KG1 (cell line): ENCODE measurements around the gene ACSL1.
"Not testable (repeated sequence)": the region's sequence is repeated elsewhere in the genome, so short reads cannot be mapped to it uniquely, and the experiment has no call there.

Experiments
- DNase-seq: peaks from one replicate; lab custom pipeline; 2025; lab: John Stamatoyannopoulos, UW

The ACSL1 gene

DNA sequence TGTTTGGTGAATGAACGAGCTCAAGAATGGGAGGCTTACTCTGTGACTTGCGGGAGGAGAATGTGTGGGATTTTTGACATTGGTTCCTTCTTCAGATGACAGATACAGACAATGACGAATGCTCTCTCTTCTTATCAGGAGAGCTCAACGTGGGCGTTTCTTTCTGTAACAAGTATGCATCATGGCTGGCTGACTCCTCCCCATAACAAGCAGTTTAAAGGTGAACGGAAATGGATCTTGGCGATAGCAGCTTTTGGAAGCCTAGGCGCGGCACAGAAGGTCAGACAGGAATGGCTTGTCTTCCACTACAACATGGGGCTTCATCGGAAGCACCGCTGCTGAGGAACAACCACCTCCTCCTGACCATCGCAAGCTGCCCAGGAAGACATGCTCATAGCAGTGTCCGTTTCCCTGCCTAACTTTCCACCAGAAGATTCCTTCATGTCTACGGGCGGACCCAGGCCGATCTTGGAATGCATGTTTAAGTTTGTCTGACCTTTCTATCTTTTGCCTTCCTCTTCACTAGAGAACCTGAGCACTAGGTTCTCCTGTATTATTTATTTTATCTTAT lies 18.3 kb upstream of the ACSL1 start:
- DNase-seq: no peak

DNA sequence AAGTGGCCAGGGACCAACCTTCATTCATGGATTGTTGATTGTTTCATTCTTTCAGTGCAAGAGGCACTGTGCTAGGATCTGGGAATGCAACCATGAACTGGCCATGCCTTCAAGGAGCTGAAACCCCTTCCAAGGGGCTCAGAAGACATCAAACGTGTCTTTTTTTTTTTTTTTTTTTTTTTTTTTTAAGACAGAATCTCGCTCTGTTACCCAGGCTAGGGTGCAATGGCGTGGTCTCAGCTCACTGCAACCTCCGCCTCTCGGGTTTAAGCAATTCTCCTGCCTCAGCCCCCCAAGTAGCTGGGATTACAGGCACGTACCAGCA lies 13.3 kb upstream of the ACSL1 start:
- DNase-seq: not testable (repeated sequence)

DNA sequence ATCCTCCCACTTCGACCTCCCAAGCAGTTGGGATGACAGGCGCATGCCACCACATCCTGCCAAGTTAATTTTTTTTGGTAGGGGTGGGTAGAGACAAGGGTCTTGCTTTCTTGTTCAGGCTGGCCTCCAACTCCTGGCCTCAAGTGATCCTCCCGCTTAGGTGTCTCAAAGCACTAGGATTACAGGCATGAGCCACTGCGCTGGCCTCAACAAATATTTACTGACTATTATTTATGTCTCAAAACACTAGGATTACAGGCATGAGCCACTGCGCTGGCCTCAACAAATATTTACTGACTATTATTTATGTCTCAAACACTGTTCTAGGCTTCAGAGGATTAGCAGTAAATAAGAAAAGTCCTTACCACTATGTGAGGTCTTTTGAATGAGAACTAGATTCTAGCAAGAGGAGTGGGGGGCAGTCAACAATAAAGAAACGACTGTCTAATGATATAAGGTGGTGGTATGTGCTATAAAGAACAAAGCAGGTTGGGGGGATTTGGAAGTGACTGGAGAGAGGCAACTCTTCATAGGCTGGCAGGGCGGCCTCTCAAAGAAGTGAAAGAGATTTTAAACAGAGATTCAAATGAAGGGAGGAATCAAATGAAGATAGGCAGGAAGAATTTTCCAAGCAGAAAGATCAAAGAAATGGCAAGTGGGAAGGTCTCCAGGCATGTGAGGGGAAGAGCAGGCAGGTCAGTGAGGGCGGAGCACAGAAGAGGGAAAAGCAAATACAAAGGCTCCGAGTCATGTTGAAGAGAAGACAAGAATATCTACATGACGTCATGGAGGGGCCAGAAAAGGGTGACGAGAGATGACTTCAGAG lies 12.7 kb upstream of the ACSL1 start:
- DNase-seq: no peak

DNA sequence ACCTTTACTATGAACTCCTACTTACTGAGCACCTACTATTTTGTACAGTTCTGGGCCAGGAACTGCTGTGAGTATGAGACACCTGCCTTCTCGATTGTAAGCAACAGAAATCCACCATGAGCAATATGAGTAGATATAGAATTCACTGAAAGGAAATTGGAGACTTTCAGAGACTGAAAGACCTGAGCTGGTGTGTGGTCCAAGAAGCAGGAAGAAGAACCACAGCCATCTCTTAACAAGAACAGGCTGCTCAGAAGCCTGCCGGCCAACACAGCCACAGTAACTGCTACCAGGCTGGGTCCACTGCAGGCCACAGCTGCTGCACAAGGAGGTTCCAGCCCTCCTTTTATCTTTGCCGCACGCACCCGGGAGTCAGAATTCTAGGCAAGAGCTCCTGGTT lies 10.8 kb upstream of the ACSL1 start:
- DNase-seq: no peak

DNA sequence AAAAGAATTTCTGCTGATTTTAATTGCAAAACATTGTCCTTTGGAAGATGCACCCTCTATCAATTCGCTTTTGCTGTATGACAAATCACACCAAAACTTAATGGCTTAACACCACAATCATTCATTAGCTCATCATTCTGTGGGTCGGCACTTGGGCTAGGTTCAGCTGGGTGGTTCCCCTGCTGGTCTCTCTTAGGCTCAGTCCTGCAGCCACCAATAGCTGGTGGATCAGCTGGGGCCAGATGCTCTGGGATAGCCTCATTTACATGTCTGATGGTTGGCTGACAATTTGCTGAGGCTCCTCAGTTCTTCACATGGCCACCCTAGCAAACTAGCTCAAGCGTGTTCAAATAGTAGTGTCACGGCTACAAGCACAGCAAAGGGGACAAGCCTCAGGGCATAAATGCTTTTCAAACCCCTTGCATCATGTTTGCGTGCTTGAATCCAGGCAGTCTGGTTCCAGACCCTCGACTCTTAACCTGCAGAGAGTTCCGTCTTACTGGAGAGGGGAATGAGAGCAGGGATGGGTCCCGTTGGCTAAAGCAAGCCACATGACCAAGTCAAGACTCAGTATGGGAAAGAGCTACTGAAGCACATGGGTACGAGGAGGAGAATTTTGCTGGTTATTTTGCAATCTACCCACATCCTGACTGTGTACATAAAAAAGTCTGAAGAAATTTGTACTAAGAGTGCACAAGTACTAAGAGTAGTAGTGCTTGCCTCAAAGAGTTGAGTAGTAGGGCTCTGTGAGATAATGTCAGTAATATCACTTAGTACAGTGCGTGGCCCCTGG lies 7.5 kb upstream of the ACSL1 start:
- DNase-seq: no peak

DNA sequence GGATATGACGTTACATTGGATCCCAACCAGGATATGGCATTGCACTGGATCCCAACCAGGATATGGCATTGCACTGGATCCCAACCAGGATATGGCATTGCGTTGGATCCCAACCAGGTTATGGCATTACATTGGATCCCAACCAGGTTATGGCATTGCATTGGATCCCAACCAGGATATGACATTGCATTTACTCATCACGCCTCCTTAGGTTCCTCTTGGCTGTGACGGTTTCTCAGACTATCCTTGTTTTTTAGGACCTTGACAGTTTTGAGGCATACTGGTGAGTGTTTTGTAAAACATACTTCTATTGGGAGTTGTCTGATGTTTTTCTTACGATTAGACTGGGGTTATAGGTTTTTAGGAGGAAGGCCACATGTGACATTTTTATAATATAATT lies 5.4 kb upstream of the ACSL1 start:
- DNase-seq: no peak

DNA sequence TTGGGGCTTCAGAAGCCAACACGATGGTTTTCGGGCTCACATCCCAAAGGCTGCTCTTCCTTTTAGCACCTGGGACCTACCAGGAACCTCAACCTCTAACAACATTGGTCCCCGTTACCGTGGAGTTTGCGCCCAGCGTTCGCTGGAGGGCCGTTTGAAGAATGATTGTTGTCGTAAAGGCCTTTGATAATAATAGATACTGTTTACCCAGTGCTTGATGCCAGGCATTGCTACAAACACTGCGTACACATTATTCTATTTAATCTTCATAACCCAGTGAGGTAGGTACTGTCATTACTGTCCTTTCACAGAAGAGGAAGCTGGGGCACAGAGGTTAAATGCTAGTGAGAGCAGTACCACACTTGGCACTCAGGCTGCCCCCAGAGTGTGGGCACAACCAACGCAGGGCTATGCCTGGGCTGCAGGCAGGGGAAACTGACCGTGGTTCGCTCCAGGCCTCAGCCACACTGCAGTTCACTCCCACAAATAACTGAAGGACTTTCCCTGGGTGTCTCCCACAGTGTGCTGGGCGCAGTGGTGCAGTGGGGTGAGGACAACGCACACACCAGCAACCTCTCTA lies 1.0 kb upstream of the ACSL1 start:
- no peak for DNase-seq

DNA sequence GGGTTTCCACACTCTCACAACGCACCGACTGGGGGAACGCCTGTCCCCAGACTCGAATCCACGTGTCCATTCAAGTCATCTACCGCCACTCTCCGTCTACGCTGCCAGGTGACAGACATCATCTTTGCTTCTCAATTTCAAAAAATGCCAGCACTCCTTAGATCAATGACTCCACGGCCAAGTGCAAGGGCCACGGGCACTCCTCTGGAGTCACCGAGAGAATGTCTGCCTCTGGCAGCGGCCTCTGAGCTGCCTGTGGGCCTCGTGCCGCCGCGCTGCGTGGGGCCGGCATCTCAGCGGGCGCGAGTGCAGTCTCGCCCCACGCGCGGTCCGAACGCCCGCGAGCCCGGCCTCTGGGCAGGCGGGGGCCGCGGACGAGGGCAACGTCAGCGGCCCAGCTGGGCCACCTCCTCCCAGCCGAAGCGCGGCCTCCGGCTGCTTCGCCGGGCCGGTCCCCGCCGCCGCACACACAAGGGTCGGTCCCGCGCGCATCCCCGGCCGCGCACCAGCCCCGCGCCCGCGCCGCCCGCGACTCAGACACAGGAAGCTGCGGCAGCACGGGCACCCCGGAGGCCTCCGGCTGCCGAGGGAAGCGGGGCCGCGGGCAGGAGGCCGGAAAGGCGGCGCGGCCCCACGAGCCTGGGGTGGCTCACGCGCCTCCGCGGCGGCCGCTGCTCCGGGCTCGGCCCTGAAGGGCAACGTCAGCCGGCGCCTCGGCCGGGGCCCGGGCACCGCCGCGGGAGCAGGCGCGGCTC lies 450 bp downstream of the ACSL1 start:
- DNase-seq: no peak

DNA sequence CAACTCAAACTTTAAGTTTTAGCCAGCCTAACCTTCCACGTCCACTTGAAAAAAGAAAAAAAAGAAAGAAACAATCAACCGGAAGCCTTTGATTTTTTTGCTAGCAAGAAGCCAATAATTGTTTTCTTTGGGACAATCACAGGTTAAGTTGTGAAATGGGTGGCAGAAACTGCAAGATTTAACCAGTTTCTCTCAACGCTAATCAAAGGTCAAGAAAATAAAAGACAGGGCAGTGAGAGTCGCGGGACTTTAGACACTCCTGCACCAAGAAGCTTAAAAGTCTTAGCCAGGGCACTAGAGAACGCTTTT lies 1.0 kb downstream of the ACSL1 start:
- DNase-seq: no peak

DNA sequence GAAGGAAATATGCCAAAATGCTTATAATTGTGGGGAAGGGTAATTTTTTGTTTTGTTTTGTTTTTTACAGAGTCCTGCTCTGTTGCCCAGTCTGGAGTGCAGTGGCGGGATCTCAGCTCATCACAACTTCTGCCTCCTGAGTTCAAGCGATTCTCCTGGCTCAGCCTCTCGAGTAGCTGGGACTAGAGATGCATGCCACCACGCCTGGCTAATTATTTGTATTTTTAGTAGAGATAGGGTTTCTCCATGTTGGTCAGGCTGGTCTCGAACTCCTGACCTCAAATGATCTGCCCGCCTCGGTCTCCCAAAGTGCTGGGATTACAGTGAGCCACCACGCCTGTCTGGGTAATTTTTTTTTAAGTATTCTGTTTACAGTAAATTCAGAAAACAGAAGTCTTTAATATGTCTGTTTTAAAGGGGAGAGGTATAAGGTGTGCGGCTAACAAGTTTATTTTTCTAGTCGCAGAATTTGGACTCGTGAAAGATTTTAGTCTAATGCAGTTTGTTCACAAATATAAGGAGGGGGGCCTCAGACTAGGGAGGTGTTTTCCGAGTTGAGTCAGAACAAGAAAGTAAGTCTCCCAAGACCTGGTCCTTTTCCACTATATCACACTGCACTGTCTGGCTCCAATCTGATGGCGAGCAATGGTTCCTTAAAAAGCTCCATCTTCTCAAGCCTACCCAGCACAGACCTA lies 1.5 kb downstream of the ACSL1 start:
- DNase-seq: no peak

DNA sequence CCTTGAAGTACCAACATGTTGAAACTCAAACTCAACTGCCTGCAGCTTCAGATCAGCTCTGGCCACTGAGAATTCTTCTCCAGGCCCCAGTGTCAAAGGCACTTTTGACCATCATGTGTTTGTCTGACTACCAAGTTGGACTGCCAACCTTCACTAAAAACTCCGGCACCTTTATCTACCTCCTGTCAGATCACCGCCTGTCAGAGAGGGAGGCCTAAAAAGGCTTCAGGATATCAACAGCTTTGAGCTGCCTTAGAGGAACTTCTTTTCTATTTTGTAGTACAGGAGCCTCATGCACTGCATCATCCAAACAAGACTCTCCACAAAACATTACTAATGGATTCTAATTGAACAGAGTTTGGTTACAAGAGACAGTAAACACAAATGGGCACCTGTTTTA lies 2.8 kb downstream of the ACSL1 start:
- DNase-seq: no peak

DNA sequence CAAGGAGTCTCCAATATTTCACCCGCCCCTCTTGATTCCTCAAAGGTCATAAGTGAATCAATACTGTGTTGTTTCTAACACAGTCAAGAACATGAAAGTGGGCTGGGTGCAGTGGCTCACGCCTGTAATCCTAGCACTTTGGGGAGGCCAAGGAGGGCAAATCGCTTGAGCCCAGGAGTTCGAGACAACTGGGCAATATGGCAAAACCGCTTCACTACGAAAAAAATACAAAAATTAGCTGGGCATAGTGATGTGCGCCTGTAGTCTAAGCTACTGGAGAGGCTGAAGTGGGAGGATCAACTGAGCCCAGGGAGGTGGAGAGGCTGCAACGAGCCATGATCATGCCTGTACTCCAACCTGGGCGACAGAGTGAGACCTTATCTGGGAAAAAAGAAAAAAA lies 3.4 kb downstream of the ACSL1 start:
- DNase-seq: no peak

DNA sequence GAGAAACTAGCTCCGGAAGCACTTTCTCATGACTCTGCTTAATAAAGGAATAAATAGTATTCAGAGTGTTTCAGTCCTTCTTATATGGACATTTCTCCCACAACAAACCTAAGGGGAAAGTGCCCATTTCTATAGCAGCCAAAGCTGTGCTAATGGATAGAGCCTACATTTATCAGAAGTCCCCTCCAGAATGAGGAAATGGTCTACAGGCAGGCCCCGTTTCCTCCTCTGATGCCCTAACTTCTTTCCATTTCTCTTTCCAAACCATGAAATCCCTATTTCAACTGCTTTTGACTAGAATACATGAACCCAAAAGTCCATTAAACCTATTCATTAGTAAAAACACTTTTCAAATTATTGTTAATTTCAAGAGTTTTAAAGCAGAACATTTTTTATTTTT lies 4.5 kb downstream of the ACSL1 start:
- no peak for DNase-seq

DNA sequence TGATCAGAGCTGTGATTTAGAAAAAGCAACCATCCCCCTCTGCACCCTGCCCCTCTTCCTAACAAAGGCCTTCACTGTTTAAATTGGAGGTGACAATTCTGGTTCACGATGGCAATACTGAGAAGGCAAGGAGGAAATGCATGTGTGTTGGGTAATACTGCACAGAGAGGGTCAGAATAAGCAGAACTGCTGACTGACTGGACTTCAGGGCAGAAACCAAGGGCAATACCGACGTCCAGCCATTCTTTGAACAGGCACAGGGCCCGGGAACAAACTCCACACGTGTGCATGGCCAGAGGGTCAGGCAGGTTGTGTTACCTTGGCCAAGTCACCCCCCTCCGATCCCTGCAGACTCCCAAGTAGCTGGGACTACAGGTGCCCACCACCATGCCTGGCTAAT lies 6.0 kb downstream of the ACSL1 start:
- no peak for DNase-seq

DNA sequence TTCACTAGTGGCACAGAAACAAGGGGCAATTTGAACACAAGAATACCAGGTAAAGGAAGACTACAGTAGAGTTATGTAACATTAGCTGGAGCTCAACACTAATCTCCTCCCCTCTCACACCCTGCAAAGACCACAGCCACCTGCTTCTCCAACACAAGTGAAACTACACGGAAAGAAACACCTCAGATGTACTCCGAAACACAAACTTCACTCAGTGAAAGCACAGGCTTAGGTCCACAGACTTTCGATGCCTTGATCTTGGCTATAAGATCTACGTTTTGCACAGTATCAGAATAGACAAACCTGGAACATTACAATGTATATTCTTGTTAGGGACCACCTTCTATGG lies 7.6 kb downstream of the ACSL1 start:
- DNase-seq: no peak

DNA sequence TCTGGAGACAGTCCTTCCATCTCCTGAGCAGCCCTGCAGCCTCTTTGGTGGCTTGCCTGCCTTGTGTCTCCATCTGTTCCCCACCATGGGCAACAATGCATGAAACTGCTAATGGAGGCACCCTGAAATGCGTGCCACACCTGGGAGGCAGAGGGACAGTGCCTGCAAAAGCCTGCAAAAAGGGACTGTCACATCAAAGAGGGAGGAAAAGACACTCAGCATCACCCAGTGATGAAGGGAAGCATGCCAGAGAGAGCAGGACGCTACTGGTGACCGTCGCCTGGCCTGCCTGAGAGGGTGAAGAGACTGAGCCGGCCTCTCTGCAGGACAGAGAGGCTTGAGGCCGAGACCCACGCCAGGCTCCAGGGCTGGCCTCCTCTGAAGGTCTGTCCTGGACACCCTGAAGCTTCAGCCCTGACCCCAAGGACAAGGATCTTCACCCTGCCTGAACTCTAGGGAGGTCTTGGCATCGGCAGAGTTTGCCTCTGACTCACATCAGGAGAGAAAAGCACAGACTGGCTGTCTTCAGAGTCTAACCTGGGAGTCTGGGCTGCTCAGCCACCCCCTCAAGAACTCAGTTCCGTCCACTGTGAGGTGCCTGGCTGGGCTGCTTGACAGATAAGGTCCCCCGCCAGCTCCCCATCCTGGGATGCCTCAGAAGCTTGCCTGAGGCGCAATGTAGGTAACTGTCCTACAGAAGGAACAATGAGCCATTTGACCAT lies 8.1 kb downstream of the ACSL1 start:
- DNase-seq: no peak

DNA sequence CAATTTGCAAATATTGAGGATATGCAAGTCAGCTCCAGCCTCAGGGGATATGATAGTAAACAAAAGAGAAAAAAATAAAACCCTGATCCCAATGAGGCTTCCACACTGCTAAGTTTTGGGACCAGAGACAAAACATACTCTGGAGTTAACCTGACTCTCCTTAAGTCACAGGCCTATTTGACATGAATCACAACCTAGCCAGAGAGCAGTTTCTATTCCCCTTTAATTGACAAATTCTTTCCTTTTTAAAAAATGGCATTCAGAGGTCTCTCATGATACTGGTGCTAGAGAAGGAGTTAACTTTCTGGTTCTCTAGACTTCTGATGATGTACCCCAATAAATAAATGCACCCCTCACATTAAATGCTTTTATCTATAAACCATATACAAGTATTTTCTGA lies 8.8 kb downstream of the ACSL1 start:
- DNase-seq: no peak

DNA sequence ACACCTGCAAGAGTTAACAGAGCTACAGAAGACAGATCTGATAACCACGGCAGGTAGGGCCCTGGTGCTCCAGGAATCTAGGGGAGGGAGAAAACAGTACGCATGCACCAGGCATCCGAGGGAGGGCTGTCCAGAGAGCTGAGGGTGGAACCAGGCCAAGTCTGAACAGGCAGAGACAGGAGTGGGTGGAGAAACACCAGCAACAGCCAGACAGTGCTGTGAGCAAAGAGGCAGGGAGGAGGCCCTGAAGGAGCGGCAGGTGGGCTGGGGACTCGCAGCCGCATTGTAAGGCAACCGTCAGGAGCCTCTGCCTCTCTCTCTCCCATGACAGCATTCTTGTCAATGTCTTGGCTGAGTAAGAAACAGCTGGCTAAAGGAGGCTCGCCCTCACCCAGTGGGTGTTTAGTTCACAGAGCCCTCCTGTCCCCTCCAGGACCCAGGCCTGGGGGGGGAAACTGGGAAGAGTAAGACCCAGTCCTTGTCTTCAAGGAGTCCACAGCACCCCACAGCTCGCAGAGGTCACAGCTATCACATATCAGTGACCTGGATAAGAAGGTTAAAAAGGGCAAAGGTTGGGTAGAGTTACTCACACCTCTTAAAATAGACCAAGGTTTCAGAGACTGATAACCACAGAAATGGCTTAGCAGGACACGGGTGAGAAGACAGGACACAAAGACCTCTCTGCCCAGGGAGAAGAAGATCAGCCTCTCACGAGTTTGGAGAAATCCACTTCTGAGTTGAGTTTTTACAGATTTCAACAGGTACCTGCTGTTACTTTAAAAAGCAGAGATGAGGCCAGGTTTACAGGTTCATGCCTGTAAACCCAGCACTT lies 10.5 kb downstream of the ACSL1 start:
- no peak for DNase-seq

DNA sequence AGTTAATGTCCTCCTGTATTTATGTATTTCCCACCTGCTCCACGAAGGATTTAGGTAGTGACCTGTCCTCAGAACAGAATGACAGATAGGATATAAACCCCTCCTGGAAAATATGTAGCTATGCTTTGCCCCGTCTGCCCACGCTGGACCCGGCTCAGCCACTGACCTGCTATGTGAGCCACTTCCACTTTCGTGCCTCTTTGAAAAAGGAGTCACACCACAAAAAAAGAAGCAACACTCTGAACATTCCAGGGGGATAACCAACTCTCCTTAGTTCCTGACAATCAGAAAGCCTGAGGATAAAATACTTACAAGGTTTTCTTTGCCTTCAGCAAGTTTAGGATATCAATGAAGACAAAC lies 11.1 kb downstream of the ACSL1 start:
- DNase-seq: no peak

DNA sequence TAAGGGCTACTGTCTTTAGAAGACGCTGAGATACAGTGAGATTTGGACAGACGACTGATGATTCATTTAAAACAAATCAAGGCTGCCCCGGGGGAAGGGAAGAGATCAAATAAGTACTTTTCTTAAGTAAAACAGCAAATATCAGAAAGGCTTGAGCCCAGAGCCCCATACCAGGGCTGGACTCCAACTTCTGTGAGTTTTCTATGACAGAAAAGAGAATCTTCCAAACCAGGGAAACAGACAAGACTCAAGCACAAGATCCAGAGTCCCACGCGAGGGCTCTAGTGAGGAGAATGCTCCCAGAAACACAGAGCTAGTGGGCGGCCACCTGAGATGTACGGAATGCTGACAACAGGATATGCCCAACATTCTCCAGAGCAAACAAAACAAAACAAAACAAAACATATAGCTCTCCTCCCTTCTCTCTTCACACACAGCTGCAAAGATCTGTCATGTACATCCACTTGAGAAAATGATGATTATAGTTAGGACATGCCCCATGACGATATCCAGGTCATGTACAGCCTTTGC lies 13.1 kb downstream of the ACSL1 start:
- no peak for DNase-seq
